G401.6 (cell line): ENCODE results near the gene C9.
"Not testable (repeated sequence)": the region's sequence is repeated elsewhere in the genome, so short reads cannot be mapped to it uniquely, and the experiment has no call there.

Experiments
- FAIRE-seq: peaks from 2 replicates; lab custom pipeline; 2012; peaks lifted over from hg19 to GRCh38; lab: Jason Lieb, UNC

The C9 gene

GRCh38 chr5:39256477-39257235 is 107.6 kb downstream of the C9 start:
- no peak for FAIRE-seq

- no peak for FAIRE-seq
Observed at GRCh38 chr5:39255406-39255805, 108.9 kb downstream of the C9 start.

- no peak for FAIRE-seq
Observed at GRCh38 chr5:39254671-39255070, 109.6 kb downstream of the C9 start.

GRCh38 chr5:39253196-39253595 is 111.1 kb downstream of the C9 start:
- no peak for FAIRE-seq

GRCh38 chr5:39249564-39250274 is 114.6 kb downstream of the C9 start:
- no peak for FAIRE-seq

- FAIRE-seq, result no peak
Observed at GRCh38 chr5:39249069-39249468, 115.2 kb downstream of the C9 start.

- no peak for FAIRE-seq
Observed at GRCh38 chr5:39240750-39241149, 123.5 kb downstream of the C9 start.

GRCh38 chr5:39238366-39239105 is 125.8 kb downstream of the C9 start:
- no peak for FAIRE-seq

- FAIRE-seq, result no peak
Observed at GRCh38 chr5:39236718-39237117, 127.6 kb downstream of the C9 start.

GRCh38 chr5:39235648-39236047 is 128.6 kb downstream of the C9 start:
- FAIRE-seq, result no peak

- FAIRE-seq, result not testable (repeated sequence)
Observed at GRCh38 chr5:39234494-39234893, 129.8 kb downstream of the C9 start.
